Mesenchymal stem cell (in vitro differentiated cells and primary cell): ENCODE measurements around the gene UGT1A7.

Experiments used
- DNase-seq: peaks from one replicate; pipeline ENCODE4 v3.0.0-alpha.2; 2013
- H2AFZ ChIP-seq: one replicate; pipeline ENCODE4 v1.6.1; 2013; ENCODE audit warnings: low read depth, mild to moderate bottlenecking, control low read depth, inconsistent platforms, low read length, moderate library complexity
- H2AK5ac ChIP-seq: 2 replicates; pipeline ENCODE4 v1.6.1; 2013; ENCODE audit warnings: low read length, moderate library complexity, mild to moderate bottlenecking, inconsistent platforms; ENCODE audit not compliant: severe bottlenecking
- H2BK120ac ChIP-seq: one replicate; pipeline ENCODE4 v1.6.1; 2013; ENCODE audit warnings: low read depth, mild to moderate bottlenecking, inconsistent platforms, low read length, moderate library complexity
- H2BK12ac ChIP-seq, 2 experiments: one replicate each; pipeline ENCODE4 v1.6.1; 2013; ENCODE audit warnings: inconsistent platforms in 2 of 2, low read length in 2 of 2, mild to moderate bottlenecking in 2 of 2, moderate library complexity in 2 of 2, control low read depth in 1 of 2
- H2BK15ac ChIP-seq: one replicate; pipeline ENCODE4 v1.6.1; 2013; ENCODE audit warnings: mild to moderate bottlenecking, low read depth, inconsistent platforms; ENCODE audit not compliant: poor library complexity, severe bottlenecking
- H2BK5ac ChIP-seq: 2 replicates; pipeline ENCODE4 v1.6.1; 2013; ENCODE audit warnings: low read depth, mild to moderate bottlenecking, low read length, control low read depth, inconsistent platforms; ENCODE audit not compliant: poor library complexity, severe bottlenecking
- H3K14ac ChIP-seq, 2 experiments: one replicate each; pipeline ENCODE4 v1.6.1; 2013; ENCODE audit warnings: inconsistent platforms in 2 of 2, low read length in 2 of 2, control low read depth in 1 of 2, mild to moderate bottlenecking in 1 of 2, moderate library complexity in 1 of 2
- H3K18ac ChIP-seq, 2 experiments: one replicate each; pipeline ENCODE4 v1.6.1; 2013; ENCODE audit warnings: inconsistent platforms in 2 of 2, low read length in 2 of 2, control low read depth in 1 of 2, low read depth in 1 of 2, mild to moderate bottlenecking in 1 of 2
- H3K23ac ChIP-seq, 2 experiments: one replicate each; pipeline ENCODE4 v1.6.1; 2013; ENCODE audit warnings: inconsistent platforms in 2 of 2, low read length in 2 of 2, mild to moderate bottlenecking in 2 of 2, moderate library complexity in 2 of 2, control low read depth in 1 of 2
- H3K27ac ChIP-seq: 2 replicates; pipeline ENCODE4 v1.5.1; 2013; ENCODE audit warnings: mild to moderate bottlenecking, moderate library complexity, low read length, control low read depth, inconsistent platforms; ENCODE audit not compliant: poor library complexity, severe bottlenecking
- H3K27me3 ChIP-seq, 2 experiments: 2 replicates each; pipeline versions ENCODE4 v1.6.1 to v1.7.0; 2013; ENCODE audit warnings: low read length in 2 of 2, mild to moderate bottlenecking in 2 of 2, moderate library complexity in 2 of 2, control low read depth in 1 of 2, inconsistent platforms in 1 of 2; ENCODE audit not compliant: control insufficient read depth in 1 of 2, insufficient read depth in 1 of 2
- H3K36me3 ChIP-seq, 2 experiments: 2 replicates each; pipeline versions ENCODE4 v1.6.1 to v1.7.0; 2013; ENCODE audit warnings: low read length in 2 of 2, control low read depth in 1 of 2, inconsistent platforms in 1 of 2, low read depth in 1 of 2, mild to moderate bottlenecking in 1 of 2; ENCODE audit not compliant: insufficient read depth in 2 of 2, control insufficient read depth in 1 of 2
- H3K4ac ChIP-seq, 2 experiments: one replicate each; pipeline ENCODE4 v1.6.1; 2013; ENCODE audit warnings: inconsistent platforms in 2 of 2, low read length in 2 of 2, mild to moderate bottlenecking in 2 of 2, moderate library complexity in 2 of 2, control low read depth in 1 of 2, low read depth in 1 of 2
- H3K4me1 ChIP-seq: 2 replicates; pipeline ENCODE4 v1.6.1; 2013; ENCODE audit warnings: low read depth, low read length, control low read depth; ENCODE audit not compliant: control insufficient read depth, insufficient read depth
- H3K4me2 ChIP-seq: 2 replicates; pipeline ENCODE4 v1.6.1; 2013; ENCODE audit warnings: low read length, mild to moderate bottlenecking, inconsistent platforms; ENCODE audit not compliant: poor library complexity, severe bottlenecking
- H3K4me3 ChIP-seq, 2 experiments: 2 replicates each; pipeline versions ENCODE4 v1.5.1 to v1.7.0; 2013; ENCODE audit warnings: low read length in 2 of 2, mild to moderate bottlenecking in 2 of 2, control low read depth in 1 of 2, low read depth in 1 of 2; ENCODE audit not compliant: insufficient read depth in 1 of 2
- H3K79me1 ChIP-seq: replicated peaks from 2 replicates; pipeline ENCODE4 v1.6.1; 2013; ENCODE audit warnings: mild to moderate bottlenecking, control low read depth, low read length, inconsistent platforms; ENCODE audit not compliant: poor library complexity, severe bottlenecking
- H3K9ac ChIP-seq: 2 replicates; pipeline ENCODE4 v1.7.0; 2013; ENCODE audit warnings: mild to moderate bottlenecking, low read length, moderate library complexity
- H3K9me3 ChIP-seq: 2 replicates; pipeline ENCODE4 v1.7.0; 2013; ENCODE audit warnings: mild to moderate bottlenecking, low read length; ENCODE audit not compliant: control insufficient read depth
- H4K8ac ChIP-seq: one replicate; pipeline ENCODE4 v1.6.1; 2013; ENCODE audit warnings: inconsistent platforms, mild to moderate bottlenecking, low read length, moderate library complexity
- H4K91ac ChIP-seq: one replicate; pipeline ENCODE4 v1.6.1; 2013; ENCODE audit warnings: mild to moderate bottlenecking, low read length, inconsistent platforms
- WGBS: methylation state at CpG from one replicate; pipeline ENCODE4 v1.1.7; 2013; ENCODE audit warnings: mixed read lengths; 5-methylcytosine and 5-hydroxymethylcytosine counted together

The UGT1A7 gene

GRCh38 chr2:233814056-233814835 is 132.5 kb downstream of the UGT1A7 start:
- WGBS: 100% methylated on average over 2 of the region's 2 CpGs
- Histone ChIP-seq H3K9me3 (no peaks in the 10 kb centered on the region), H3K14ac (no peak overlapping the region), H3K4me1 (peaks cover 4% of the 10 kb centered on the region), H3K4me2 (no peak overlapping the region), H2AK5ac (no peak overlapping the region), H2BK5ac (no peak overlapping the region), H4K91ac (no peak overlapping the region), H3K23ac (no peak overlapping the region), H2BK15ac (no peak overlapping the region), H3K9ac (no peak overlapping the region), H4K8ac (no peak overlapping the region), H2BK120ac (no peak overlapping the region), H2AFZ (no peak overlapping the region), H3K27ac (no peak overlapping the region), H3K4me3 (no peak overlapping the region), H3K27me3 (peaks cover 12 to 42% of the 10 kb centered on the region in 2 experiments), H3K18ac (no peak overlapping the region), H3K79me1 (no peaks in the 10 kb centered on the region), H3K36me3 (peaks cover 0 to 3% of the 10 kb centered on the region in 2 experiments), H2BK12ac (no peak overlapping the region), H3K4ac (no peak overlapping the region)
- no peak for DNase-seq

DNA sequence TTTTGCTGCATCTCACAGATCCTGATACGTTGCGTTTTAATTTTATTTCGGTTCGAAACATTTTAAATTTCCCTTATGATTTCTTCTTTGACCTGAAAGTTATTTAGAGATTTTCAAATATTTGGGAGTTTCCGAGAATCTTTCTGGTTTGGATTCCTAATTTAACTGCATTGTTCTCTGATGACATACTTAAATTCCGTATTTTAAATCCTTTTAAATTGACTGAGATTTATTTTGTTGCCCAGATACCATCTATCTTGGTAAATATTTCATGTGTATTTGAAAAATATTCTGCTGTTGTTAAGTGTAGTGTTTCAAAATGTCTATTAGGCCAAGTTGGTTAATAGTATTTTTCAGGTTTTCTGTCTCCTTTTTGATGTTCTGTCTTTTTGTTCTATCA is 134.2 kb downstream of the UGT1A7 start:
- Histone ChIP-seq H3K14ac (no peak overlapping the region), H3K18ac (no peak overlapping the region), H3K27ac (no peak overlapping the region), H2BK120ac (no peak overlapping the region), H4K91ac (no peak overlapping the region), H3K9me3 (no peaks in the 10 kb centered on the region), H3K27me3 (peaks cover 6 to 39% of the 10 kb centered on the region in 2 experiments), H2AFZ (no peak overlapping the region), H3K4me1 (peaks cover 4% of the 10 kb centered on the region), H4K8ac (no peak overlapping the region), H3K9ac (no peak overlapping the region), H2BK12ac (no peak overlapping the region), H3K4me3 (no peak overlapping the region), H2AK5ac (no peak overlapping the region), H2BK15ac (no peak overlapping the region), H3K4me2 (no peak overlapping the region), H2BK5ac (no peak overlapping the region), H3K36me3 (peaks cover 0 to 3% of the 10 kb centered on the region in 2 experiments), H3K4ac (no peak overlapping the region), H3K23ac (no peak overlapping the region), H3K79me1 (no peaks in the 10 kb centered on the region)
- DNase-seq: no peak
- no CpG with 5 or more reads among the region's 6 CpGs for WGBS

- Histone ChIP-seq H2AK5ac (no peak overlapping the region), H3K14ac (no peak overlapping the region), H2BK5ac (no peak overlapping the region), H3K4ac (no peak overlapping the region), H3K4me3 (no peak overlapping the region), H2AFZ (no peak overlapping the region), H2BK12ac (no peak overlapping the region), H3K27ac (no peak overlapping the region), H3K9ac (no peak overlapping the region), H2BK120ac (no peak overlapping the region), H3K9me3 (no peaks in the 10 kb centered on the region), H3K18ac (no peak overlapping the region), H3K36me3 (peaks cover 0 to 3% of the 10 kb centered on the region in 2 experiments), H3K79me1 (no peaks in the 10 kb centered on the region), H4K91ac (no peak overlapping the region), H3K4me2 (no peak overlapping the region), H3K23ac (no peak overlapping the region), H4K8ac (no peak overlapping the region), H2BK15ac (no peak overlapping the region), H3K27me3 (peaks cover 9 to 39% of the 10 kb centered on the region in 2 experiments), H3K4me1 (peaks cover 4% of the 10 kb centered on the region)
- no peak for DNase-seq
- 60% methylated on average over 2 of the region's 2 CpGs for whole genome bisulfite sequencing
These were observed 134.6 kb downstream of the UGT1A7 start for GRCh38 chr2:233816334-233816733.

DNA sequence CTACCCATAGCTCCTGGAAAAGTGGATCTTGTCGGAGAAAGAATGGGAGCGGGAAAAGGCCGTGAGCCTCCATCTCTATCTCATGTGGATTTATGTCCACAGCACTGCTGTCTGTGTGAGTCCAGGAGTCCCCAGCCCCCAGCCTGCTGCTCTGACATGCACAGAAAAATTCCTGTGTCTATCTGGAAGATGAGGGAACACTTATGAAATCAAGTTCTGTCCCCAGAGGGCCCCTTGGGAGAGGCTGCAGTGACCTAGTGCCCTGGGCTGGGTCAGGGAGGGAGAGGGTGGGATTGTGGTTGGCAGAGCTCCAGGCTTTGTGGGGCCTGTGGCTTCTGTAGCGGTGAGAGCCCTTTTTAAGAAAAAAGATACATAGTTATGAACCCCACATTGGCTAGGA is 135.1 kb downstream of the UGT1A7 start:
- Histone ChIP-seq H2BK120ac (no peak overlapping the region), H3K9me3 (no peaks in the 10 kb centered on the region), H3K23ac (no peak overlapping the region), H2AFZ (no peak overlapping the region), H3K4ac (no peak overlapping the region), H3K27me3 (peaks cover 12 to 39% of the 10 kb centered on the region in 2 experiments), H3K79me1 (no peaks in the 10 kb centered on the region), H3K4me1 (peaks cover 4% of the 10 kb centered on the region), H2AK5ac (no peak overlapping the region), H3K18ac (no peak overlapping the region), H2BK5ac (no peak overlapping the region), H3K36me3 (peaks cover 0 to under 1% of the 10 kb centered on the region in 2 experiments), H3K27ac (no peak overlapping the region), H2BK15ac (no peak overlapping the region), H3K9ac (no peak overlapping the region), H4K91ac (no peak overlapping the region), H3K4me3 (no peak overlapping the region), H4K8ac (no peak overlapping the region), H2BK12ac (no peak overlapping the region), H3K4me2 (no peak overlapping the region), H3K14ac (no peak overlapping the region)
- WGBS: 88% methylated on average over 3 of the region's 4 CpGs
- DNase-seq: no peak
